Measurements from ENCODE around the gene DOCK8.

Gene DOCK8

DNA sequence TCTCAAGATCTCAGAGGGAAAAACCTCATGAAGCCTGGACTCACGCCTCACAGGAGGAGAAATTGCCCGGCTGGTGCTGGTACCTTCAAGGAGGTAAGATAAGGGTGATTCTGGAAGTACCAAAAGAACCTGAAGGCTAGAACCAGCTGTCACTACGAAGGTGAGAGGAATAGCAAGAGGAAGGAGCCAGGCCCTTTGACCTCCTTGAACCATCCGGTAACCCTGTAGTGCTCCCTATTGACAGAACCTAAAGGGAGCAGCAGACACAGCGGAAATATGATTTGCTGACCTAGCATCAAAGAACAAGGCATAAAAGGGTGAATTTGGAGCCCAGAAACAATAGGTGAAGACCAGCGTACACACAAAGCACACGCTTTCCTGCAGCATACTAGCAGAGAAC is 92.2 kb downstream of the DOCK8 start:
- DNase-seq (ENCODE audit: low spot score) = no peak

DNA sequence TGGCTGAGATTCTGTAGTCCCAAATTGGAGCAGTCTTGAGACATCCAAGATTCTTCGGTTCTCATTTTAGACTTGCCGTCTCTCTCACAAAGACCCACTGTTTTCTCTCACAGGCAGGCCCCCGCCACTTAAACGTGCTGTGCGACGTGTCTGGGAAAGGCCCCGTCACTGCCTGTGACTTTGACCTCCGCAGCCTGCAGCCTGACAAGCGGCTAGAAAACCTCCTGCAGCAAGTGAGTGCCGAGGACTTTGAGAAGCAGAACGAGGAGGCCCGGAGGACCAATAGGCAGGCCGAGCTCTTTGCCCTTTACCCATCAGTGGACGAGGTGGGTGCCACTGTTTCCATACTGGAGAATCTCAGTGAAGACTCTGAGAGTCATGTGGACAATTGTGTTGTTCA is 97.2 kb downstream of the DOCK8 start:
- no peak for DNase-seq (ENCODE audit: low spot score)

DNA sequence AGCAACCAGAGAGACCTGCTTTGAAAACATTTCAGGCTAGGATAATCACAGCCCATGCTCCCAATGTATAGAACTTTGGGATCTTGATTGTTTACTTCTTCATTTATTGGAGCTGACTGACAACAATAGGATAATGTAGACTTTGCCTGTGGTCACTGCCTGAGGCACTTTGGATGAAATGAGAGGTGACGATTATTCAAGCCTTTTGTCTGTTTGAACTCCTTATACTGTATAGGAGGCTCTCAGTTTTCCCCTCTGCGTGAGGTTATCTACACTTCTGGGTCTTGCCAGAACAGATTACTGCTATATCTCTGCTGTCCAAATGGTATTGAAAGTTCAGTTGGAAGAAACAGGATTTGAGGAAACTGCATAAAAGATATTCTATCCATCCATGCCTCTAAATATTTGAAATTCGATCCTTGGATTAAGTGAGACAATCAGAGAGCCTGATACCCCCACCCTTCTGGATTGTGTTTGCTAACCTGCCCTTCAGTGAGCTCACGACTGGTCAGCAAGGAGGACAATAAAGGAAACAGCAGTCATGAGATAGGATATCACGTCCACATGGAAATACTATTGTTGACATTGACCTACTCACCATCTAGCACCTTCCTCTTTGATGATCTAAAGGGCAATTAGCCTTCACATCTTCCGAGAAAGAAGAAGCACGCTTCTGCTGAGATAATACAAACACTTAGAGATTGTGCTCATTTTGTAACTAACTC is 98.1 kb downstream of the DOCK8 start:
- no peak for DNase-seq (ENCODE audit: low spot score)

- no peak for DNase-seq (ENCODE audit: low spot score)
Measured at GRCh38 chr9:316382-316965, 101.8 kb downstream of the DOCK8 start.

DNA sequence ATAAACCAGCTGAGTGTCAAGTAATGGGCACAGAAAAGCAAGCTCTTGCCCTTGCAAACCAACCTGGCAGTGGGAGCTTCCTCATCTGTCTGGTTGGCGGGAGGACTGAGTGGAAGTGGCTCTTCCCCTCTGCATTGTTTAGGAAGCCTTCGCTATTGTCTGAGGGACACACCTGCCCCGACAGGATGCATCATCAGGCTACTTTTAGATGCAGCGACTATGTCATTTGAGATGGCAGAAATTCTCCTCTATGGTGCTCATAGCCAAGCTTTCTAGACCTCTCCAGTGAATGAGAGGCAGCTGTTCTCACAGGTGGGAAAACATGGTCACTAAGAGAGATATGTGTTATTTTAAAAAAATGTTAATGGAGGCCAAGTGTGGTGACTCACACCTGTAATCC is 104.0 kb downstream of the DOCK8 start:
- DNase-seq (ENCODE audit: low spot score) = no peak

- no peak for DNase-seq (ENCODE audit: low spot score)
Measured at GRCh38 chr9:324971-325370, 110.3 kb downstream of the DOCK8 start.

DNA sequence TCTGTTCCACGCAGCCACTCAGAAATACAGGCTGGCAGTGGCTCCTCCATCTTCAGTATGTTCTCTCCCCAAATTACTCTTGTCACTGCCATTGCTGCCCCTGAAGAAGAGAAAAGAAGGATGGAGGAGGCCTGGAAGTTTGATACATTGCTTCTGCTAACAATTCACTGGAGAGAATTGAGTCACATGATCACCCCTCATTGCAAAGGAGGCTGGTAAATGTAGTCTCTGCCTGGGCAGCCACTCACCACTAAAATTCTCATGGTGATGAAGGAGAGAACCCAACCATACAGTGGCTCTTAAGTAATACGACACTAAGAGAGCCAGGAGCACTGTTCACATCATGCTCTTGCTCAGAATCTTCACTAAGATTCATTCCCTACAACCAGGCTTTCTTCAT is 112.0 kb downstream of the DOCK8 start:
- DNase-seq (ENCODE audit: low spot score) = no peak

DNA sequence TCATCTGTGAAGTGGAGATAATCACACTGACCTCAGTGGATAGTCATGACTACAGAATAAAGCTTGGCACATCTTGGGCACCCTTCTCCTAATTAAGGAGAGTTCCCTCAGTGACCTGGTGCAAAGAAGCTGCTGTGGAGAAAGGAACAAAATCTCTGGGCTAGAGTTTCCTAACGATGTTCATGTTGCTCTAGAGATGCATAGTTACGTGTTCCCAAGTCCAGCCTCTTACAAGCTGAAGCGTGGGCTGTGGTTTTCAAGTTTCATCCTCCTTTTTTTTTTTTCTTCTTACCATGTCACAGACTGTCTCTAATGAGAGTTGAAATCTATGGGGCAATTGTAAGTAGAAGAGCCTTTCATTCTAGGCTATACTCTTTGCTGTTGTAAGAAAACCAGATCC is 113.8 kb downstream of the DOCK8 start:
- no peak for DNase-seq (ENCODE audit: low spot score)

DNA sequence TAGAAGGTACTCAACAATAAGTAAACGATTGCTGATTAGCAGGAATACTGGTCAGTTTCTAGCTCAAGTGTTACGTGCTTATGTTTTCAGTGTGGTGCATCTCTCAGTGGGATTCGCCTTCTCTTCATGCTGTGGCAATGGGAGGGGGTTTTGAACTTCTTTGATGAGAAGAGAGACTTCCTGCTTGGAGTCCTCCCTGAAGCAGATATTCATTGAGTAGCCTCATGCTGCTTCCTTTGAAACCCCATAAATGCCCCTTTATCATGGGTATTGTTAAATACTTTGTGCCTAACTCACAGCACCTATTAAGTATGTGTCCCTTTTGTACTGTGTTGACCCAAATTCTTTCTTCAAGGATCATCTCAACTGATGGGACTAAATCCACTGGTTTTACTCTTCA is 116.5 kb downstream of the DOCK8 start:
- DNase-seq (ENCODE audit: low spot score) = no peak

GRCh38 chr9:335373-335772 is 120.7 kb downstream of the DOCK8 start:
- DNase-seq (ENCODE audit: low spot score) = no peak

- no peak for DNase-seq (ENCODE audit: low spot score)
Measured at GRCh38 chr9:336039-336438, 121.4 kb downstream of the DOCK8 start.

GRCh38 chr9:338602-339001 is 123.9 kb downstream of the DOCK8 start:
- no peak for DNase-seq (ENCODE audit: low spot score)

DNA sequence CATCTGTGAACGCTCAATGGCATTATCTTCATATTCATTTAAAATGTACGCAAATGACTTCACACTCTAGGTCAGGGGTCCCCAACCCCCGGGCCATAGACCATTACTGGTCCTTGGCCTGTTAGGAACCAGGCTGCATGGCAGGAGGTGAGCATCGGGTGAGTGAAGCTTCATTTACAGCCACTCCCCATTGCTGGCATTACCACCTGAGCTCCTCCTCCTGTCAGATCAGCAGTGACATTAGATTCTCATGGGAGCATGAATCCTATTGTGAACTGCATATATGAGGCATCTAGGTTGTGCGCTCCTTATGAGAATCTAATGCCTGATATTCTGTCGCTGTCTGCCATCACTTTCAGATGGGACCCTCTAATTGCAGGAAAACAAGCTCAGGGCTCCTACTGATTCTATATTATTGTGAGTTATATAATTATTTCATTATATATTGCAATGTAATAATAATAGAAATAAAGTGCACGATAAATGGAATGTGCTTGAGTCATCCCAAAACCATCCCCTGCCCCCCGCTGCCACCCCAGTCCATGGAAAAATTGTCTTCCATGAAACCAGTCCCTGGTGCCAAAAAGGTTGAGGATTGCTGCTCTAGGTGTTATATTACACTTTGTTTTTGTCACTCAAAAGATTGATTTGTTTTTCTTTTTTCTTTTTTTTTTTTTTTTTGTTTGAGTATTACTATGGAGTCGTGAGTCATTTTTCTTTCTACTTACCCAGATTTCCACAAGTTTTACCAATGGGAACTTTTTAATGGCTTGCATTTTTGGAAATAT is 127.2 kb downstream of the DOCK8 start:
- no peak for DNase-seq (ENCODE audit: low spot score)

DNA sequence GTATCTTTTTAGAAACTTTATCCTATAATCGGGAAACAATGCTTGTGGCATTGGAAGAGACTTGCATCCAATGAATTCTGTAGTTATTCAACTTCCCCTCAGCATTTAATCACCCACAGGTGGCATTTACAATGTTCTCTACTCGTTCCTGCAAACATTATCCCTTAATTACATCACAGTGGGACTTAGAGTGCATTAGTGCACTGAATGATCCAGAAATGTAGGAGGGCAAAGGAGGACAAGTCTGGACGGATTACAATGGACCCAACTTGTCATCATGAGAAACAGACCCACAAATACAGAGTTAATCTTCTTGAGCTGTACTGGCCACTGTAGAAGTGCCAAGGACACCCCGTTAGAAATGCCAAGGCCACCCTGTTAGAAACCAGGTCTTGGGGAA is 129.1 kb downstream of the DOCK8 start:
- no peak for DNase-seq (ENCODE audit: low spot score)

GRCh38 chr9:346111-346571 is 131.5 kb downstream of the DOCK8 start:
- no peak for DNase-seq (ENCODE audit: low spot score)

- DNase-seq (ENCODE audit: low spot score) = peak; percentile 27
Measured at GRCh38 chr9:347667-348292, 133.1 kb downstream of the DOCK8 start.

- no peak for DNase-seq (ENCODE audit: low spot score)
Measured at GRCh38 chr9:350384-350783, 135.7 kb downstream of the DOCK8 start.

GRCh38 chr9:351916-352315 is 137.3 kb downstream of the DOCK8 start:
- no peak for DNase-seq (ENCODE audit: low spot score)

- no peak for DNase-seq (ENCODE audit: low spot score)
Measured at GRCh38 chr9:353077-353476, 138.4 kb downstream of the DOCK8 start.

- no peak for DNase-seq (ENCODE audit: low spot score)
Measured at GRCh38 chr9:354453-354852, 139.8 kb downstream of the DOCK8 start.

DNA sequence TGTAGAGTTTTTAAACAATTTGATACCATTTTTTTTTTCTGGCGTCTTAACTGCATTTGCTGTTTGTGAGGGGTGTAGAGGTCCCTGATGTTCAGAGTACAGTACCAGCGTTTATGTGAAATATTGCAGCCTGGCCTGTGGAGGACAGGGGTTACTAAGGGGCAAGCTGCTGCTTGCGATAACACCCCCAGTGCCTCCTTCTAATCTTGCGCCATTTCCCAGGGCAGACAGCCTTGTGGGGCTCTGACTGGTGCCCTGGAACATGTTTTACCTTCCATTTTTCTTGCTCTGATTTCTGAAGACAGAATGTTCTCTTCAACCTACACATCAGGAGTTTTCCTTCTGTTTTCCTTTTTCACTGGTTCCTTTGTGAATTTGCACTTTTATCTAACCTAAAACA is 142.9 kb downstream of the DOCK8 start:
- DNase-seq (ENCODE audit: low spot score) = no peak

GRCh38 chr9:362561-363273 is 148.1 kb downstream of the DOCK8 start:
- no peak for DNase-seq (ENCODE audit: low spot score)

Measured in putamen (tissue), 1 donor.